ENCODE data around the gene ATP1B3.

- no peak for TF ChIP-seq CTCF (IDR thresholded peaks at IDR 0.05)
- TF ChIP-seq POLR2A (IDR thresholded peaks at IDR 0.05): no peak
- TF ChIP-seq EP300 (IDR thresholded peaks at IDR 0.05): no peak
Observed at GRCh38 chr3:141894524-141895176, 18.2 kb downstream of the ATP1B3 start.
